Activated T-helper 17 cell treated with anti-CD3 and anti-CD28 coated beads, Interleukin-2, amount 50 U/mL, for 72 hours (primary cell): ENCODE results near the gene RIMKLB. TPM values are rescaled to one million over a fixed set of nuclear protein-coding genes. Genes with fewer than 3 reads are reported as not detected.

Experiments used
- ATAC-seq: fragments of 150-1000 bp; cut with Tn5 transposase; replicated peaks from 2 replicates; pipeline ENCODE4 v1.10.0; 2021; ENCODE audit warnings: mild to moderate bottlenecking, moderate library complexity
- H3K27ac Mint-ChIP-seq: one replicate; pipeline ENCODE4 v1.8.0; 2022; ENCODE audit warnings: mixed read lengths
- H3K27me3 Mint-ChIP-seq: one replicate; pipeline ENCODE4 v1.8.0; 2022; ENCODE audit warnings: mixed read lengths
- H3K36me3 Mint-ChIP-seq: one replicate; pipeline ENCODE4 v1.8.0; 2022; ENCODE audit warnings: low read depth, mild to moderate bottlenecking, mixed read lengths
- H3K4me1 Mint-ChIP-seq: one replicate; pipeline ENCODE4 v1.8.0; 2022; ENCODE audit warnings: mixed read lengths
- H3K4me3 Mint-ChIP-seq: one replicate; pipeline ENCODE4 v1.8.0; 2022; ENCODE audit warnings: mild to moderate bottlenecking, mixed read lengths
- H3K9me3 Mint-ChIP-seq: one replicate; pipeline ENCODE4 v1.8.0; 2022; ENCODE audit warnings: mixed read lengths
- total RNA-seq, 2 donors: library from RNA; stranded (reverse); gene quantifications; one replicate each; pipeline ENCODE4 v1.2.3, GENCODE V29; 2022

The RIMKLB gene
- 1 to 10 TPM in 1 of 2 donors, under 1 TPM in 1; 0.95 to 1.4 TPM for total RNA-seq

GRCh38 chr12:8697476-8698131, at the start of gene RIMKLB:
Gene RIMKLB (plus strand): TSS chr12:8697991. CDS start chr12:8713867, 15,876 bp downstream.
- Mint-ChIP-seq H3K36me3 (no peaks in the 10 kb centered on the region), H3K4me3 (peak within 1 kb of the TSS; percentile 92), H3K27me3 (peaks cover 3% of the 10 kb centered on the region), H3K27ac (peak within 1 kb of the TSS; percentile 87), H3K4me1 (peaks cover 10% of the 10 kb centered on the region), H3K9me3 (no peaks in the 10 kb centered on the region)
- ATAC-seq = peak; percentile 89

GRCh38 chr12:8648576-8649205, 49.1 kb upstream of the RIMKLB start:
- Mint-ChIP-seq H3K4me1 (peaks cover 31% of the 10 kb centered on the region), H3K9me3 (no peaks in the 10 kb centered on the region), H3K36me3 (no peaks in the 10 kb centered on the region), H3K4me3 (peak overlapping the region; percentile 8), H3K27me3 (peaks cover 29% of the 10 kb centered on the region), H3K27ac (peak overlapping the region; percentile 23)
- peak; percentile 86 for ATAC-seq

GRCh38 chr12:8655421-8655820, 42.4 kb upstream of the RIMKLB start:
- H3K4me3 Mint-ChIP-seq = no peak overlapping the region
- no peaks in the 10 kb centered on the region for H3K9me3 Mint-ChIP-seq

GRCh38 chr12:8658346-8658745, 39.4 kb upstream of the RIMKLB start:
- H3K9me3 Mint-ChIP-seq = no peaks in the 10 kb centered on the region
- H3K27me3 Mint-ChIP-seq = peaks cover 7% of the 10 kb centered on the region
- H3K4me1 Mint-ChIP-seq = no peaks in the 10 kb centered on the region
- ATAC-seq = no peak
- no peak overlapping the region for H3K27ac Mint-ChIP-seq
- H3K4me3 Mint-ChIP-seq = no peak overlapping the region
- no peaks in the 10 kb centered on the region for H3K36me3 Mint-ChIP-seq

More at GRCh38 chr12:8655421-8655820, 42.4 kb upstream of the RIMKLB start:
- H3K27me3 Mint-ChIP-seq = peaks cover 17% of the 10 kb centered on the region
- H3K4me1 Mint-ChIP-seq = no peaks in the 10 kb centered on the region
- no peak for ATAC-seq
- H3K27ac Mint-ChIP-seq = no peak overlapping the region
- H3K36me3 Mint-ChIP-seq = no peaks in the 10 kb centered on the region

GRCh38 chr12:8661016-8661415, 36.8 kb upstream of the RIMKLB start:
- no peaks in the 10 kb centered on the region for H3K9me3 Mint-ChIP-seq
- no peaks in the 10 kb centered on the region for H3K36me3 Mint-ChIP-seq
- no peak for ATAC-seq
- peaks cover 14% of the 10 kb centered on the region for H3K27me3 Mint-ChIP-seq
- H3K27ac Mint-ChIP-seq = no peak overlapping the region
- no peaks in the 10 kb centered on the region for H3K4me1 Mint-ChIP-seq
- no peak overlapping the region for H3K4me3 Mint-ChIP-seq

- H3K36me3 Mint-ChIP-seq = no peaks in the 10 kb centered on the region
- H3K27ac Mint-ChIP-seq = no peak overlapping the region
- H3K9me3 Mint-ChIP-seq = no peaks in the 10 kb centered on the region
- no peaks in the 10 kb centered on the region for H3K4me1 Mint-ChIP-seq
- H3K4me3 Mint-ChIP-seq = no peak overlapping the region
- ATAC-seq = no peak
- peaks cover 14% of the 10 kb centered on the region for H3K27me3 Mint-ChIP-seq
Measured at GRCh38 chr12:8661751-8662150, 36.0 kb upstream of the RIMKLB start.

GRCh38 chr12:8662593-8662992, 35.2 kb upstream of the RIMKLB start, which contains the start of gene MFAP5:
Gene MFAP5 (minus strand): TSS chr12:8662826. CDS start chr12:8662104, 722 bp downstream.
- Mint-ChIP-seq H3K27ac (no peak within 1 kb of the TSS), H3K36me3 (no peaks in the 10 kb centered on the region), H3K9me3 (no peaks in the 10 kb centered on the region), H3K27me3 (peaks cover 18% of the 10 kb centered on the region), H3K4me3 (no peak within 1 kb of the TSS), H3K4me1 (no peaks in the 10 kb centered on the region)
- no peak for ATAC-seq

- peaks cover 18% of the 10 kb centered on the region for H3K27me3 Mint-ChIP-seq
- no peaks in the 10 kb centered on the region for H3K9me3 Mint-ChIP-seq
- no peak overlapping the region for H3K27ac Mint-ChIP-seq
- H3K4me3 Mint-ChIP-seq = no peak overlapping the region
- ATAC-seq = no peak
- no peaks in the 10 kb centered on the region for H3K36me3 Mint-ChIP-seq
- no peaks in the 10 kb centered on the region for H3K4me1 Mint-ChIP-seq
Measured at GRCh38 chr12:8664228-8664913, 33.4 kb upstream of the RIMKLB start.

GRCh38 chr12:8665759-8666158, 32.0 kb upstream of the RIMKLB start:
- Mint-ChIP-seq H3K9me3 (no peaks in the 10 kb centered on the region), H3K36me3 (no peaks in the 10 kb centered on the region), H3K27me3 (peaks cover 18% of the 10 kb centered on the region), H3K4me3 (no peak overlapping the region), H3K4me1 (no peaks in the 10 kb centered on the region), H3K27ac (no peak overlapping the region)
- ATAC-seq = no peak

- H3K9me3 Mint-ChIP-seq = no peaks in the 10 kb centered on the region
- no peak overlapping the region for H3K27ac Mint-ChIP-seq
- H3K27me3 Mint-ChIP-seq = peaks cover 18% of the 10 kb centered on the region
- no peaks in the 10 kb centered on the region for H3K4me1 Mint-ChIP-seq
- no peak for ATAC-seq
- no peaks in the 10 kb centered on the region for H3K36me3 Mint-ChIP-seq
- no peak overlapping the region for H3K4me3 Mint-ChIP-seq
Measured at GRCh38 chr12:8667270-8667669, 30.5 kb upstream of the RIMKLB start.

GRCh38 chr12:8668441-8668840, 29.4 kb upstream of the RIMKLB start:
- Mint-ChIP-seq H3K4me3 (no peak overlapping the region), H3K9me3 (no peaks in the 10 kb centered on the region), H3K27ac (no peak overlapping the region)

GRCh38 chr12:8672381-8672780, 25.4 kb upstream of the RIMKLB start:
- Mint-ChIP-seq H3K36me3 (no peaks in the 10 kb centered on the region), H3K27me3 (peaks cover 5% of the 10 kb centered on the region), H3K27ac (no peak overlapping the region), H3K9me3 (no peaks in the 10 kb centered on the region), H3K4me1 (peaks cover 5% of the 10 kb centered on the region), H3K4me3 (no peak overlapping the region)
- ATAC-seq = no peak

More at GRCh38 chr12:8668441-8668840, 29.4 kb upstream of the RIMKLB start:
- H3K27me3 Mint-ChIP-seq = peaks cover 18% of the 10 kb centered on the region
- H3K36me3 Mint-ChIP-seq = no peaks in the 10 kb centered on the region
- no peaks in the 10 kb centered on the region for H3K4me1 Mint-ChIP-seq
- no peak for ATAC-seq

- peaks cover 4% of the 10 kb centered on the region for H3K27me3 Mint-ChIP-seq
- no peaks in the 10 kb centered on the region for H3K9me3 Mint-ChIP-seq
- peaks cover 5% of the 10 kb centered on the region for H3K4me1 Mint-ChIP-seq
- ATAC-seq = no peak
- H3K4me3 Mint-ChIP-seq = no peak overlapping the region
- no peaks in the 10 kb centered on the region for H3K36me3 Mint-ChIP-seq
- H3K27ac Mint-ChIP-seq = no peak overlapping the region
Measured at GRCh38 chr12:8675591-8676036, 22.2 kb upstream of the RIMKLB start.

GRCh38 chr12:8676651-8677050, 21.1 kb upstream of the RIMKLB start:
- H3K27ac Mint-ChIP-seq = no peak overlapping the region
- H3K27me3 Mint-ChIP-seq = peaks cover 4% of the 10 kb centered on the region
- H3K4me1 Mint-ChIP-seq = peaks cover 5% of the 10 kb centered on the region
- H3K36me3 Mint-ChIP-seq = no peaks in the 10 kb centered on the region
- H3K4me3 Mint-ChIP-seq = no peak overlapping the region
- ATAC-seq = no peak
- H3K9me3 Mint-ChIP-seq = no peaks in the 10 kb centered on the region

GRCh38 chr12:8677362-8677761, 20.4 kb upstream of the RIMKLB start:
- H3K4me3 Mint-ChIP-seq = no peak overlapping the region
- no peak overlapping the region for H3K27ac Mint-ChIP-seq
- H3K27me3 Mint-ChIP-seq = peaks cover 4% of the 10 kb centered on the region
- peaks cover 5% of the 10 kb centered on the region for H3K4me1 Mint-ChIP-seq
- no peaks in the 10 kb centered on the region for H3K9me3 Mint-ChIP-seq
- no peaks in the 10 kb centered on the region for H3K36me3 Mint-ChIP-seq
- ATAC-seq = no peak
